ENCODE data around the gene AMIGO2. TPM values are rescaled to one million over a fixed set of nuclear protein-coding genes. Genes with fewer than 3 reads are reported as not detected.

AMIGO2 gene
- total RNA-seq, 1 donor from 2014 or later, result 25.2 TPM

DNA sequence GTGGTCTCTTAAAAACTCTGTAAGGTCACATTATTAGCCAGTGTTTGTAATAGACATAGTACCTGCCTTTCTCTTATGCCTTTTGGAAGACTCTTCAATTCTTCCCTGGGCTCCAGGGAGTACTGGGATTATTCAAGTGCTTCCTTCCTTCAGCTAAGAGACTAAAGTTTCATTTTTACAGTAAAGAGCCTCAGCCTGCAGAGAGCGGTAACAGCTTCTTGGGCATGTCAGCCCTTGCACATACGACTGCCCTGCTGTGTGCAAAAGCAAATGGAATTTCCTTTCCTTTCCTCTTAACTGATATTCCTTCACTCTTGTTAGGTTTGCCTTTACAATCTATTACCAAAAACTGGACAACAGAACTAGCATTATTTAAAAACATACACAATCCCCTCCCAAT is 32.9 kb upstream of the AMIGO2 start:
- Histone ChIP-seq H3K4me2 (ENCODE audit: low read length) (no peak overlapping the region), H3K79me2 (ENCODE audit: insufficient read depth, low read length) (no peaks in the 10 kb centered on the region), H4K20me1 (ENCODE audit: insufficient read depth, low read length) (no peaks in the 10 kb centered on the region), H3K36me3 (ENCODE audit: insufficient read depth, low read length) (peaks cover 4% of the 10 kb centered on the region), H2AFZ (ENCODE audit: low read depth, low read length) (no peak overlapping the region), H3K4me1 (ENCODE audit: insufficient read depth, low read length) (no peaks in the 10 kb centered on the region), H3K4me3 (ENCODE audit: insufficient read depth, low read depth, low read length) (no peak overlapping the region), H3K9me3 (ENCODE audit: insufficient read depth, low read depth, low read length) (no peaks in the 10 kb centered on the region), H3K27ac (ENCODE audit: low read depth, low read length) (no peak overlapping the region), H3K27me3 (ENCODE audit: insufficient read depth, low read length) (no peaks in the 10 kb centered on the region), H3K9ac (ENCODE audit: low read length) (no peak overlapping the region)
- no peaks in the 10 kb centered on the region for H3K27me3 Mint-ChIP-seq (ENCODE audit: low read depth, unreplicated experiment)
- no peaks in the 10 kb centered on the region for H3K4me1 Mint-ChIP-seq (ENCODE audit: low read depth, unreplicated experiment)
- DNase-seq (ENCODE audit: low read depth), result no peak
- TF ChIP-seq, protein P1, sequence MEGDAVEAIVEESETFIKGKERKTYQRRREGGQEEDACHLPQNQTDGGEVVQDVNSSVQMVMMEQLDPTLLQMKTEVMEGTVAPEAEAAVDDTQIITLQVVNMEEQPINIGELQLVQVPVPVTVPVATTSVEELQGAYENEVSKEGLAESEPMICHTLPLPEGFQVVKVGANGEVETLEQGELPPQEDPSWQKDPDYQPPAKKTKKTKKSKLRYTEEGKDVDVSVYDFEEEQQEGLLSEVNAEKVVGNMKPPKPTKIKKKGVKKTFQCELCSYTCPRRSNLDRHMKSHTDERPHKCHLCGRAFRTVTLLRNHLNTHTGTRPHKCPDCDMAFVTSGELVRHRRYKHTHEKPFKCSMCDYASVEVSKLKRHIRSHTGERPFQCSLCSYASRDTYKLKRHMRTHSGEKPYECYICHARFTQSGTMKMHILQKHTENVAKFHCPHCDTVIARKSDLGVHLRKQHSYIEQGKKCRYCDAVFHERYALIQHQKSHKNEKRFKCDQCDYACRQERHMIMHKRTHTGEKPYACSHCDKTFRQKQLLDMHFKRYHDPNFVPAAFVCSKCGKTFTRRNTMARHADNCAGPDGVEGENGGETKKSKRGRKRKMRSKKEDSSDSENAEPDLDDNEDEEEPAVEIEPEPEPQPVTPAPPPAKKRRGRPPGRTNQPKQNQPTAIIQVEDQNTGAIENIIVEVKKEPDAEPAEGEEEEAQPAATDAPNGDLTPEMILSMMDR (IDR thresholded peaks at IDR 0.05; ENCODE audit: insufficient read depth, low read depth, low read length), result no peak
- TF ChIP-seq EZH2 (IDR thresholded peaks at IDR 0.05; ENCODE audit: insufficient read depth, low read length), result no peak
- peaks cover 2% of the 10 kb centered on the region for H3K9me3 Mint-ChIP-seq (ENCODE audit: unreplicated experiment)
- FAIRE-seq, result no peak
- no peak overlapping the region for H3K4me3 Mint-ChIP-seq (ENCODE audit: unreplicated experiment)
- H3K36me3 Mint-ChIP-seq (ENCODE audit: low read depth, unreplicated experiment), result peaks cover 4% of the 10 kb centered on the region
- H3K27ac Mint-ChIP-seq (ENCODE audit: unreplicated experiment), result no peak overlapping the region

DNA sequence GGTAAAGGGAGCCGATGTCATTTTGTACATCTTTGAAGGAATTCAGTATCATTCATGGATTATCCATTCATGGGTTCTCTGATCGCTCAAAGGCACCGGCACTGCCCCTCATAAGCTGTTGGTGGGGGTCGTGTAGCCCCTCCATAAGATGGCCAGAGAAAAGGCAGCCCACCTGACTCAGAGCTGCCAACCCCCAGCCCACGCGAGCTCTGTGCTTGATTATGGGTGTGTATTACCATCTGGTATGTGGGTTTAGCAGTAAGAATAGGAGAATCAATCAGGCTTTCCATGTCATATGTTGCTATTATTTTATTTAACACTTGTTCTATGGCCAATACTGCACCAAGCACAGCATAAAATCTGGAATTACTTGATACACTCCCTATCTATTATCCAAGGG is 32.1 kb upstream of the AMIGO2 start:
- H3K4me1 Mint-ChIP-seq (ENCODE audit: low read depth, unreplicated experiment), result no peaks in the 10 kb centered on the region
- no peak overlapping the region for H3K4me2 ChIP-seq (ENCODE audit: low read length)
- no peaks in the 10 kb centered on the region for H4K20me1 ChIP-seq (ENCODE audit: insufficient read depth, low read length)
- TF ChIP-seq, protein P1 (IDR thresholded peaks at IDR 0.05; ENCODE audit: insufficient read depth, low read depth, low read length), result no peak
- TF ChIP-seq EZH2 (IDR thresholded peaks at IDR 0.05; ENCODE audit: insufficient read depth, low read length), result no peak
- peaks cover 4% of the 10 kb centered on the region for H3K36me3 ChIP-seq (ENCODE audit: insufficient read depth, low read length)
- DNase-seq (ENCODE audit: low read depth), result no peak
- H3K27me3 Mint-ChIP-seq (ENCODE audit: low read depth, unreplicated experiment), result no peaks in the 10 kb centered on the region
- no peaks in the 10 kb centered on the region for H3K9me3 Mint-ChIP-seq (ENCODE audit: unreplicated experiment)
- no peak for FAIRE-seq
- peaks cover 6% of the 10 kb centered on the region for H3K36me3 Mint-ChIP-seq (ENCODE audit: low read depth, unreplicated experiment)
- H3K9me3 ChIP-seq (ENCODE audit: insufficient read depth, low read depth, low read length), result no peaks in the 10 kb centered on the region
- no peaks in the 10 kb centered on the region for H3K79me2 ChIP-seq (ENCODE audit: insufficient read depth, low read length)
- H3K27ac Mint-ChIP-seq (ENCODE audit: unreplicated experiment), result no peak overlapping the region
- no peaks in the 10 kb centered on the region for H3K27me3 ChIP-seq (ENCODE audit: insufficient read depth, low read length)
- H3K4me1 ChIP-seq (ENCODE audit: insufficient read depth, low read length), result no peaks in the 10 kb centered on the region
- no peak overlapping the region for H3K27ac ChIP-seq (ENCODE audit: low read depth, low read length)
- H3K4me3 Mint-ChIP-seq (ENCODE audit: unreplicated experiment), result no peak overlapping the region
- no peak overlapping the region for H2AFZ ChIP-seq (ENCODE audit: low read depth, low read length)
- H3K4me3 ChIP-seq (ENCODE audit: insufficient read depth, low read depth, low read length), result no peak overlapping the region
- H3K9ac ChIP-seq (ENCODE audit: low read length), result no peak overlapping the region

DNA sequence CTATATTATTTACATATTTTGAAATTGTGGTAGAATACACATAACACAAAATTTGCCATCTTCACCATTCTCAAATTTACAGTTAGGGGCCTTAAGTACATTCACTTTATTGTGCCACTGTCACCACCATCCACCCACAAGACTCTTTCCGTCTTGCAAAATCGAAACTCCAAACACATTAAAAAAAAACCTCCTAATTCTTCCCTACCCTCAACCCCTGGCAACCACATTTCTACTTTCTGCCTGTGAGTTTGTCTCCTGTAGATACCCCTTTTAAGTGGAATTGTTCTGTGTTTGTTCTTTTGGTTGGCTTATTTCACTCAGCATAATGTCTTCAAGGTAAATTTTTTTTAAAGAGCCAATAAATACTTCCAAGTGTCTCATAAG is 31.6 kb upstream of the AMIGO2 start:
- Mint-ChIP-seq H3K4me3 (ENCODE audit: unreplicated experiment) (no peak overlapping the region), H3K9me3 (ENCODE audit: unreplicated experiment) (no peaks in the 10 kb centered on the region), H3K4me1 (ENCODE audit: low read depth, unreplicated experiment) (no peaks in the 10 kb centered on the region), H3K36me3 (ENCODE audit: low read depth, unreplicated experiment) (peaks cover 6% of the 10 kb centered on the region), H3K27ac (ENCODE audit: unreplicated experiment) (no peak overlapping the region), H3K27me3 (ENCODE audit: low read depth, unreplicated experiment) (no peaks in the 10 kb centered on the region)
- H3K4me1 ChIP-seq (ENCODE audit: insufficient read depth, low read length), result no peaks in the 10 kb centered on the region
- TF ChIP-seq, protein P1 (IDR thresholded peaks at IDR 0.05; ENCODE audit: insufficient read depth, low read depth, low read length), result no peak
- TF ChIP-seq EZH2 (IDR thresholded peaks at IDR 0.05; ENCODE audit: insufficient read depth, low read length), result no peak
- no peak overlapping the region for H3K9ac ChIP-seq (ENCODE audit: low read length)
- H2AFZ ChIP-seq (ENCODE audit: low read depth, low read length), result no peak overlapping the region
- no peak overlapping the region for H3K27ac ChIP-seq (ENCODE audit: low read depth, low read length)
- no peaks in the 10 kb centered on the region for H3K9me3 ChIP-seq (ENCODE audit: insufficient read depth, low read depth, low read length)
- no peaks in the 10 kb centered on the region for H4K20me1 ChIP-seq (ENCODE audit: insufficient read depth, low read length)
- peaks cover 4% of the 10 kb centered on the region for H3K36me3 ChIP-seq (ENCODE audit: insufficient read depth, low read length)
- H3K79me2 ChIP-seq (ENCODE audit: insufficient read depth, low read length), result no peaks in the 10 kb centered on the region
- H3K27me3 ChIP-seq (ENCODE audit: insufficient read depth, low read length), result no peaks in the 10 kb centered on the region
- no peak for DNase-seq (ENCODE audit: low read depth)
- no peak for FAIRE-seq
- no peak overlapping the region for H3K4me2 ChIP-seq (ENCODE audit: low read length)
- no peak overlapping the region for H3K4me3 ChIP-seq (ENCODE audit: insufficient read depth, low read depth, low read length)
